ENCODE data around the gene VPS4A.

The VPS4A gene

DNA sequence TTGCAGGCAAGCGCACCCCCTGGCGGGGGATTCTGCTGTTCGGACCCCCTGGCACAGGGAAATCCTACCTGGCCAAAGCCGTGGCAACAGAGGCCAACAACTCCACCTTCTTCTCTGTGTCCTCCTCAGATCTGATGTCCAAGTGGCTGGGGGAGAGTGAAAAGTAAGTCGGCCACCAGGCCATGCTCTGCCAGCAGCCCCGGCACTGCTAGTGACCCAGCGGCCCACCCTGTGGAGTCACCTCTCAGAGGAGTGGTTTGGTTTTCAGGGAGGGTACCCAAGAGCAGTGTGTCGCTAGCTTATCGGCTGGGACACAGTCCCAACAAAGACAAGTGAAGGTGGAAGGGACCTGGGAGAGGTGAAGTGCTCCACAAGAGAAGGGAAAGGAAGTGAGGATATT, 8.2 kb downstream of the VPS4A start:
- no peaks in the 10 kb centered on the region for H3K27me3 ChIP-seq (ENCODE audit: control insufficient read depth in 1 of 2, insufficient read depth in 2 of 2, low read length in 2 of 2)
- no peak overlapping the region for H3K9ac ChIP-seq (ENCODE audit: low read length in 2 of 2)
- H3K36me3 ChIP-seq (ENCODE audit: control insufficient read depth in 2 of 2, insufficient read depth in 2 of 2, low read length in 2 of 2) = peaks cover 65 to 83% of the 10 kb centered on the region in 2 donors
- no peaks in the 10 kb centered on the region for H3K4me1 ChIP-seq (ENCODE audit: control insufficient read depth, insufficient read depth, low read length)
- H3K9me3 ChIP-seq (ENCODE audit: control insufficient read depth in 2 of 2, low read length in 2 of 2) = no peaks in the 10 kb centered on the region
- no peak overlapping the region for H3K27ac ChIP-seq (ENCODE audit: low read length)
- H3K4me3 ChIP-seq (ENCODE audit: low read length in 2 of 2) = no peak overlapping the region

DNA sequence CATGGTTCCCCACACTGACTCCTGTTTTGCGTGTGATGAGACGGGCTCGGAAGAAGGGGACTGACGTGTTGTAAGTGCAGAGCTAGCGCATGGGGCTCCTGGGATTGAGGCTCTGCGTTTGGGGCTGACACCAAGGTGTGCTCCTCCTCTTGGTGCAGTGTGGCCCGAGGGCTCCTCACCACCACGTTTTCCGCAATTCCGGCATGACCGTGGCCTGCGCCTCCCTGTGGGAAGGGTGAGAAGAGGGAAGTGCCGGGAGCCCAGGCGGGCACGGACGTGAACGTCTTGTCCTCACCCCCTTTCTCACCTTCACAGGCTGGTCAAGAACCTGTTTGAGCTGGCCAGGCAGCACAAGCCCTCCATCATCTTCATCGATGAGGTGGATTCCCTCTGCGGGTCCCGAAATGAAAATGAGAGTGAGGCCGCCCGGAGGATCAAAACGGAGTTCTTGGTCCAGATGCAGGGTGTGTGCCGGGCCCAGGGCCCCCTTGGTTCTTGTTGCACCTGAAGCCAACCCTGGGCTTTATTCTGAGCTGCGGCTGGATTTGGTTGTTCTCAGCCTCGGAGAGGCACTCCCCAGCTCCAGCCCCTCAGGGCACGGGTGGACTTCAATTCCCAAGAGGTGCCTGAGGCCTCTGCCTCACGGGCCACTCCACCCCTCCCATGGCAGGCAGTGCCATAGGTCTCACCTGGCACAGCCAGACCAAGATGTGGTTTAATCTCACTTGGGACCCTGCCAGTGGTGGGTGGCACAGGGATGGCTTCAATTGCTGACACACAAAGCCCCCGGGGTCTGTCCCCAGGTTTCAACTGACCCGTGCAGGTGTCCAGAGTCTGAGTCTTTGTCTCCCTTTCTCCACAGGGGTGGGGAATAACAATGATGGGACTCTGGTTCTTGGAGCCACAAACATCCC, 8.9 kb downstream of the VPS4A start:
- H3K27ac ChIP-seq (ENCODE audit: low read length) = no peak overlapping the region
- H3K27me3 ChIP-seq (ENCODE audit: control insufficient read depth in 1 of 2, insufficient read depth in 2 of 2, low read length in 2 of 2) = no peaks in the 10 kb centered on the region
- H3K9ac ChIP-seq (ENCODE audit: low read length in 2 of 2) = no peak overlapping the region
- no peaks in the 10 kb centered on the region for H3K9me3 ChIP-seq (ENCODE audit: control insufficient read depth in 2 of 2, low read length in 2 of 2)
- peaks cover 71 to 83% of the 10 kb centered on the region in 2 donors for H3K36me3 ChIP-seq (ENCODE audit: control insufficient read depth in 2 of 2, insufficient read depth in 2 of 2, low read length in 2 of 2)
- H3K4me3 ChIP-seq (ENCODE audit: low read length in 2 of 2) = no peak overlapping the region
- H3K4me1 ChIP-seq (ENCODE audit: control insufficient read depth, insufficient read depth, low read length) = peaks cover 3% of the 10 kb centered on the region

DNA sequence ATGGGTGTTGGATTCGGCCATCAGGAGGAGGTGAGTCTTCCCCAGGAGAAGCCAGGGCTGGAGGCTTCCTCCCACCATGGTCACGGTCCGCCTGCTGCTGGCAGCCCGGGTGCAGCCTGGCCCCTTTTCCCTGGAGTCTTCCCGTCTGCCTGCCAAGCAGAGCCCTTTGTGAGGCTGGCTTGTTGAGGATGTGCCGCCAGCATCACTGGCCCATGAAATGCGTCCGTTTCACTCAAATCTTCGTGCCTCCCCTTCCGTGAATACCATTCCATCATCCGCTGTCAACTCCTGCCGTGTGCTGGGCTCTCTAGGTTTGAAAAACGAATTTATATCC, 9.6 kb downstream of the VPS4A start:
- H3K4me1 ChIP-seq (ENCODE audit: control insufficient read depth, insufficient read depth, low read length) = peaks cover 4% of the 10 kb centered on the region
- H3K27me3 ChIP-seq (ENCODE audit: control insufficient read depth in 1 of 2, insufficient read depth in 2 of 2, low read length in 2 of 2) = no peaks in the 10 kb centered on the region
- no peaks in the 10 kb centered on the region for H3K9me3 ChIP-seq (ENCODE audit: control insufficient read depth in 2 of 2, low read length in 2 of 2)
- no peak overlapping the region for H3K9ac ChIP-seq (ENCODE audit: low read length in 2 of 2)
- no peak overlapping the region for H3K27ac ChIP-seq (ENCODE audit: low read length)
- no peak overlapping the region for H3K4me3 ChIP-seq (ENCODE audit: low read length in 2 of 2)
- peaks cover 72 to 79% of the 10 kb centered on the region in 2 donors for H3K36me3 ChIP-seq (ENCODE audit: control insufficient read depth in 2 of 2, insufficient read depth in 2 of 2, low read length in 2 of 2)

DNA sequence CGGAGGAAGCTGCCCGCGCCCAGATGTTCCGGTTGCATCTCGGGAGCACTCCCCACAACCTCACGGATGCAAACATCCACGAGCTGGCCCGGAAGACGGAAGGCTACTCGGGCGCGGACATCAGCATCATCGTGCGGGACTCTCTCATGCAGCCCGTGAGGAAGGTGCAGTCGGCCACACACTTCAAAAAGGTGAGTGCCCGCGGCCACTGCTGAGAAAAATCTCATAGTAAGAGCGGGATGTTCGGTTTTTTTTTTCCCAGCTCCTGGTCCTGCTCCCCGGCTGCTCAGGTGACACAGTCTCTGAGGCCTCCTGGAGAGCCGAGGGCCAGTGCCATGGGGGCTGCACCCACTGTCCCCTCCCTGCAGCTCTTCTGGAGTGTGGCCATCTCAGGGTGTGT, 9.9 kb downstream of the VPS4A start:
- H3K9me3 ChIP-seq (ENCODE audit: control insufficient read depth in 2 of 2, low read length in 2 of 2) = no peaks in the 10 kb centered on the region
- peaks cover 8% of the 10 kb centered on the region for H3K4me1 ChIP-seq (ENCODE audit: control insufficient read depth, insufficient read depth, low read length)
- peaks cover 70 to 79% of the 10 kb centered on the region in 2 donors for H3K36me3 ChIP-seq (ENCODE audit: control insufficient read depth in 2 of 2, insufficient read depth in 2 of 2, low read length in 2 of 2)
- H3K27me3 ChIP-seq (ENCODE audit: control insufficient read depth in 1 of 2, insufficient read depth in 2 of 2, low read length in 2 of 2) = no peaks in the 10 kb centered on the region
- no peak overlapping the region for H3K27ac ChIP-seq (ENCODE audit: low read length)
- no peak overlapping the region for H3K4me3 ChIP-seq (ENCODE audit: low read length in 2 of 2)
- H3K9ac ChIP-seq (ENCODE audit: low read length in 2 of 2) = no peak overlapping the region

DNA sequence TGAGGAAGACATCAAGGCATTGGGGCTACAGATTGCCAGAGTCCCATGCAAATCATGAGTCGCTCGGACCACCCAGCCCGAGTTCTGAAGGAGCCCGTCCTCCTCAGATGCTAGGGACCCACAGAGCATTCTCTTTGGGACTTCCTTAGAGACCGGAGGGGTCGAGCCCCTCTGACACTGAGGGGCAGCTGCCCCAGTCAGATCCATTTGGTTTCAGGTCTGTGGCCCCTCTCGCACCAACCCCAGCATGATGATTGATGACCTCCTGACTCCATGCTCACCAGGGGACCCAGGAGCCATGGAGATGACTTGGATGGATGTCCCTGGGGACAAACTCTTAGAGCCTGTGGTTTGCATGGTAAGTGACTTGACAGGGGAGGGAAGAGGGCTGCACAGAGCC, 11.2 kb downstream of the VPS4A start:
- no peaks in the 10 kb centered on the region for H3K27me3 ChIP-seq (ENCODE audit: control insufficient read depth in 1 of 2, insufficient read depth in 2 of 2, low read length in 2 of 2)
- no peak overlapping the region for H3K27ac ChIP-seq (ENCODE audit: low read length)
- no peaks in the 10 kb centered on the region for H3K9me3 ChIP-seq (ENCODE audit: control insufficient read depth in 2 of 2, low read length in 2 of 2)
- no peak overlapping the region for H3K9ac ChIP-seq (ENCODE audit: low read length in 2 of 2)
- no peak overlapping the region for H3K4me3 ChIP-seq (ENCODE audit: low read length in 2 of 2)
- H3K4me1 ChIP-seq (ENCODE audit: control insufficient read depth, insufficient read depth, low read length) = peaks cover 12% of the 10 kb centered on the region
- peaks cover 62 to 74% of the 10 kb centered on the region in 2 donors for H3K36me3 ChIP-seq (ENCODE audit: control insufficient read depth in 2 of 2, insufficient read depth in 2 of 2, low read length in 2 of 2)

DNA sequence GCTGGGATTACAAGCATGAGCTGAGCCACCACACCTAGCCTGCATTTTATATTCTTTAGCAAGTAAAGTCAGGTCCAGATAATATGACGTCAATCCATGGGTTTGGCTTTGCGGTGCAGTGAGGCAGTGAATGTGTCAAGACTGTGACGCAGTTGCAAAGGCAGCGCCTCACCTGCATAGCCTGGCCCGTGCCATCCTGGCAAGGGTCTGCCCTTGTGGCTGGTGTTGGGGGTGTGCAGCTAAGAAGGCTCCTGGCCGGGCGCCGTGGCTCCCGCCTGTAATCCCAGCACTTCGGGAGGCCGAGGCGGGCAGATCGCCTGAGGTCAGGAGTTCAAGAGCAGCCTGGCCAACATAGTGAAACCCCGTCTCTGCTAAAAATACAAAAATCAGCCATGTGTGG, 12.3 kb downstream of the VPS4A start:
- Histone ChIP-seq H3K4me3 (ENCODE audit: low read length in 2 of 2) (no peak overlapping the region), H3K9ac (ENCODE audit: low read length in 2 of 2) (no peak overlapping the region), H3K4me1 (ENCODE audit: control insufficient read depth, insufficient read depth, low read length) (peaks cover 16% of the 10 kb centered on the region), H3K36me3 (ENCODE audit: control insufficient read depth in 2 of 2, insufficient read depth in 2 of 2, low read length in 2 of 2) (peaks cover 62 to 71% of the 10 kb centered on the region in 2 donors), H3K27ac (ENCODE audit: low read length) (no peak overlapping the region), H3K9me3 (ENCODE audit: control insufficient read depth in 2 of 2, low read length in 2 of 2) (no peaks in the 10 kb centered on the region), H3K27me3 (ENCODE audit: control insufficient read depth in 1 of 2, insufficient read depth in 2 of 2, low read length in 2 of 2) (no peaks in the 10 kb centered on the region)

DNA sequence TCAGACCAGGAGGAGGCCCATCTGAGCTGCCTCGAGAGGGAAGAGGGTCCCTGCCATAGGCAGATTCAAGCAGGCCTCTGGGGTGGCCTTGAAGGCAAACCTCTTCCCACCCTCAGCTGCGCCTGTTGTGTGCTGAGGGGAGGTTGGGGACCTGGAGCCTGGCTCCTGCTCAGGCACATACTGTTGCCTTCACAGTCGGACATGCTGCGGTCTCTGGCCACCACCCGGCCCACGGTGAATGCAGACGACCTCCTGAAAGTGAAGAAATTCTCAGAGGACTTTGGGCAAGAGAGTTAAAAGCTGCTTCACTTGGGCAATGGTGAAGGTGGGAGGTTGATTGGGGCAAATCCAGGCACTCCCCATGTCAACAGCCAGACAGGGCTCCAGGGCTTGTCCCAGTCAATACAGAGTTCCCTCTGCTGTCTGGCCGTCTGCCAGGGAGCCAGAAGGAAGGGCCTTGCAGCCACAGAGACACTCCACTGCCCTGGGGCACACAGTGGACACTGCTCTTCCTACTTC, 12.9 kb downstream of the VPS4A start:
- Histone ChIP-seq H3K9me3 (ENCODE audit: control insufficient read depth in 2 of 2, low read length in 2 of 2) (no peaks in the 10 kb centered on the region), H3K9ac (ENCODE audit: low read length in 2 of 2) (no peak overlapping the region), H3K4me1 (ENCODE audit: control insufficient read depth, insufficient read depth, low read length) (peaks cover 23% of the 10 kb centered on the region), H3K27ac (ENCODE audit: low read length) (no peak overlapping the region), H3K4me3 (ENCODE audit: low read length in 2 of 2) (no peak overlapping the region), H3K27me3 (ENCODE audit: control insufficient read depth in 1 of 2, insufficient read depth in 2 of 2, low read length in 2 of 2) (no peaks in the 10 kb centered on the region), H3K36me3 (ENCODE audit: control insufficient read depth in 2 of 2, insufficient read depth in 2 of 2, low read length in 2 of 2) (peaks cover 59 to 69% of the 10 kb centered on the region in 2 donors)

DNA sequence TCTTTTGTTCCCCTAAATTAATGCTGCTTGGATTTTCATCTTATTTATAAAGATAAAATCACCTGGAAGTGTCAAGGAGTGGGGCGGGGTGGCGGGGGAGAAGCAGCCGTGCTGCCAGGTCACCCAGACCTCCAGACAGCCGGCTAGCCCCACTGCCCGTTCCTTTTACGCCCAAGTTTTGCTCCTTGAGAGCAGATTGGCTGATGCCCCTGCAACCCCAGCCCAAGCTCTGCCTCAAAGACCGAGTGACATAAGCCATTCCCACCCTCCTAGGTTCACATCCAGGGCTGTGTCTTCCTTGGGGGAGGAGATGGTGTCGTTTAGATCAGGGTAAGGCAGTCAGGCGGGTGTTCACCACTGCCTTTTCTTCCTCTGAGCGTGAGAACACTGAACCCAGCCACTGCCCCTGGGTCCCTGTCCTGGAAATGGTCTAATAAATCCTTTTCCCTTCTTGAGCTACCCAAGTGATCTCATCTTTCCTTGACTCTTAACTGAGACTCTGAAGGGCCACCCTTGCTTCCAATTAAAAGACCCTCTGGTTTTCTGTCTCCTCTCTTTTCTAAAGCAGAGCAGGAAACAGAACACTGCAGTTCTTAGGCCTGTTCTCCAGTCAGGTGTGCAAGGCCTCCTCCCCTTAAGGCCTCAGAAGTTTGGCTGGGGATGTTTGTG, 13.6 kb downstream of the VPS4A start:
- Histone ChIP-seq H3K36me3 (ENCODE audit: control insufficient read depth in 2 of 2, insufficient read depth in 2 of 2, low read length in 2 of 2) (peaks cover 52 to 63% of the 10 kb centered on the region in 2 donors), H3K4me3 (ENCODE audit: low read length in 2 of 2) (no peak overlapping the region), H3K9ac (ENCODE audit: low read length in 2 of 2) (no peak overlapping the region), H3K4me1 (ENCODE audit: control insufficient read depth, insufficient read depth, low read length) (peaks cover 29% of the 10 kb centered on the region), H3K27me3 (ENCODE audit: control insufficient read depth in 1 of 2, insufficient read depth in 2 of 2, low read length in 2 of 2) (no peaks in the 10 kb centered on the region), H3K27ac (ENCODE audit: low read length) (no peak overlapping the region), H3K9me3 (ENCODE audit: control insufficient read depth in 2 of 2, low read length in 2 of 2) (no peaks in the 10 kb centered on the region)

DNA sequence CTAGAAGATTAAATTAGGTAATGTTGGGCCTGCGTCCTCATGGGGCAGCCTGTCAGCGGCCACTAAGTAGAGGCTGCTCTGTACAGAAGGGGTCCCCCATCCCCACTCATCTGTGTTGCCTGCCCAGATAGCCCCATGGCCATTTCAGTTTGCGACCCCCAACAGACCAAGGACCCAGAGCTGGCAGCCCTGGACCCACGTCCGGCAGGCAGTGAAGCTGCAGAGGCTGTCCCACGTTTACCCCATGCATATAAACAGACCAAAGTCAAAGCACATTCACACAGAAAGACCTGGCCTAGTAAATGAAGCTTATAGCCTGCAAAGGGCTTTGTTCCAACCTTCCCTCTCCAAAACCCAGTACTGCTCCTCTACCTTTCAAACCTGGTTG, 14.6 kb downstream of the VPS4A start:
- Histone ChIP-seq H3K4me1 (ENCODE audit: control insufficient read depth, insufficient read depth, low read length) (peaks cover 35% of the 10 kb centered on the region), H3K9me3 (ENCODE audit: control insufficient read depth in 2 of 2, low read length in 2 of 2) (no peaks in the 10 kb centered on the region), H3K27ac (ENCODE audit: low read length) (no peak overlapping the region), H3K9ac (ENCODE audit: low read length in 2 of 2) (no peak overlapping the region), H3K4me3 (ENCODE audit: low read length in 2 of 2) (no peak overlapping the region), H3K36me3 (ENCODE audit: control insufficient read depth in 2 of 2, insufficient read depth in 2 of 2, low read length in 2 of 2) (peaks cover 41 to 53% of the 10 kb centered on the region in 2 donors), H3K27me3 (ENCODE audit: control insufficient read depth in 1 of 2, insufficient read depth in 2 of 2, low read length in 2 of 2) (no peaks in the 10 kb centered on the region)

DNA sequence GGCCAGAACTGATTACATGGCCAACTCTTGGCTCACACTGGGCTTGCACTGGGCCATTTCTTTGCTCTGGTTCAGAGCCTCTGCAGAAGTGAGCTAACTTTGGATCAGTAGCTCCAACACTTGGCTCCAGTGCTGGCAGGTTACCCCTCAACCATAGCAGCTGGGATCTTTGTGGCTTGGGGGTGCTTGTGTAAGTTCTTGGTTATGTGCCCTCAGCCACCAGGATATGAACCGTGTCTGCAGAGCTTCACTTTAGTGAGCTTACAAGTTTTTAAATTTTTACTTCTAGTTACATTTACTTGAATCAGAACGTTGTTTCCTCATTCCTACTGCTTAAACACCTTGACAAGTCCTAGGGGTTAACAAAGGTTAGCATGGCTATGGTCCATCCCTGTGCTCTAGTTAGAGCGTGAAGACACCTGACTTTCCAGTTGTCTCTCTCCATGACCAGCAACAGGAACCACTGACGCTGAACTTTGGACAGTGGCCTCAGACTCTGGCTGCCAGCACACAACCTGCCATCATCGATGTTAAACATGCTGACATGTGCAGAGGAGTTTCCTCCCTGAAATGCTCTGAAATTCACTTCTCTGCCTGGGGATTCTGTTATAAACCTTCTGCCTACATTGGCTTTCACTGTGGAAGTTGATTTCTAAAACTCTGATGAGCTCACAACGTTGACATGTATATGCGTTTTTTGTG, 15.2 kb downstream of the VPS4A start:
- Histone ChIP-seq H3K9me3 (ENCODE audit: control insufficient read depth in 2 of 2, low read length in 2 of 2) (no peaks in the 10 kb centered on the region), H3K9ac (ENCODE audit: low read length in 2 of 2) (no peak overlapping the region), H3K4me1 (ENCODE audit: control insufficient read depth, insufficient read depth, low read length) (peaks cover 39% of the 10 kb centered on the region), H3K36me3 (ENCODE audit: control insufficient read depth in 2 of 2, insufficient read depth in 2 of 2, low read length in 2 of 2) (peaks cover 36 to 47% of the 10 kb centered on the region in 2 donors), H3K27me3 (ENCODE audit: control insufficient read depth in 1 of 2, insufficient read depth in 2 of 2, low read length in 2 of 2) (no peaks in the 10 kb centered on the region), H3K4me3 (ENCODE audit: low read length in 2 of 2) (no peak overlapping the region), H3K27ac (ENCODE audit: low read length) (no peak overlapping the region)

All from stomach smooth muscle (tissue), 2 donors.